ENCODE results near the gene TRNAU1AP.
"Not testable (repeated sequence)": the region's sequence is repeated elsewhere in the genome, so short reads cannot be mapped to it uniquely, and the experiment has no call there.

The TRNAU1AP gene

DNA sequence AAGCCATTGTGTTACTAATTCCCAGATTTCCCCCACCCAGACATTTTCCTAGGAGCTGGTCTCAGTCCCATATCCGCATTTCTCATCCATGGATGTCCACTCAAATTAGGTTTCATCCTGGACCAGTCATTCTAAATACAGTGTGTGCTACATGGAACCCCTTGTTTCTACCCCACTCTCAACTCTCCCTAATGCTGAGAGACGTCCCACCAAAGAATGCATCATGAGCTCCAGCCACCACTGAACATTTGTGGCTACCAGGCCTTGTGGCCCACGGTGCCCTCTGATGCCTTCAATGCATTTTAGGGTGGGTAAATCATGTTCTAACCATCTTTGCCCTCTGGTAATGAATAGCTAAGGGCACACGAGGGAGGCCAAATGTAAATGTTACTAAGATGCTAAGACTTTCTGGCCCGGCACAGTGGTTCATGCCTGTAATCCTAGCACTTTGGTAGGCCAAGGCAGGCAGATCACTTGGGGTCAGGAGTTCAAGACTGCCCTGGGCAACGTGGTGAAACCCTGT, 25.9 kb downstream of the TRNAU1AP start:
- no peak for DNase-seq

DNA sequence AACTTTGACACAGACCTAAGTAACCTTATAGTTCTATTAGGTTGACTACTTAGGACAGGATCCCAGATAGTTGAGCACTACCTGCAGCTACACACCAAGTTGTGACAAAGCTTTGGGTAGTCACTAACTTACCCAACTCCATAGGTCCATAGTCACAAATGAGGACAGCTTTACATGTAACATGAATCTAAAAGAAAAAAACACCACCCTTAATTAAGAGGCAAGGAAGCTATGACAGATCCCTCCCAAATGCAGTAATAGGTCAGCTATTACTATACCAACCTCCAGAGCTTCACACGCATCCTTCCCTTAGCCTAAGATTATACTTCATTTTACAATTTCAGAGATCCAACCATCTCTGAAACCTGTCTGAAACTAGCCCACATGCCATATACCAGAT, 26.5 kb downstream of the TRNAU1AP start:
- DNase-seq: no peak

DNA sequence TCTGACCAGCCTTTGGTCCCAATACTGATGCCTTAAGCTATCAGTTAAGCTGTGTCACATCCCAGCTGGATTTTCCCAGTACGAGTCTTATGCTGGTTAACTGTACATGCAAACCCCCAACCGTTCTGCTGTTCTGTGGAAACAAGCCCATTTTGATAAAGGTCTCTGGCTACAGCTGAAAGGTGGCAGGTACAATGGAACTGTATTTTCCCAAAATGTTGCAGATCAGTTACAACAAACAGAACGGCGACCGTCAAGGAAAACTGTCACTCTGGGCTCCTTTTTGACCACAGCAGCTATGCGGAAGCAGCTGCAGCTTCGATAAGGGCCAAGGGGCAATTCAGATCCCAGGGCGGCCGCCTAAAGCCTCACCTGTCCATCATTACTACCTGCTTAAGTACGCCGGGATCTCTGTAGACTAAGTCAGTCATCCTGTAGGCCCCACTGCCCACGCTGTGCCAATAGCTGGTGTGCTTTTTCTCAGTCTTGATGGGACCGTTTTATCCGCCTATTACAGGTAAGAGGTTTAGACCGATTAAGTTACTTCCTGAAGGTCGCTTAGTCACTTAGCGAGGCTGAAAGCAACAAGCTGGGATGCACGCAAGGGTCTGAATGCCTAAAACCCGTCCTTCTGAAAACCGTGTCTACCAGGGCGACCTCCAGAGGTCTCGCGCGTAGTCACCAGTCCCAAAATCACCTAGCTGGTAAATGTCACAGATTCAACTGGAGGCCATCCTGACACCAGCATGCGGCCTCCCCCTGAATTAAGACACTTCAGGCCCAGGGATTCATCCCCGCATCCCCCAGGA, 28.0 kb downstream of the TRNAU1AP start:
- DNase-seq: no peak

DNA sequence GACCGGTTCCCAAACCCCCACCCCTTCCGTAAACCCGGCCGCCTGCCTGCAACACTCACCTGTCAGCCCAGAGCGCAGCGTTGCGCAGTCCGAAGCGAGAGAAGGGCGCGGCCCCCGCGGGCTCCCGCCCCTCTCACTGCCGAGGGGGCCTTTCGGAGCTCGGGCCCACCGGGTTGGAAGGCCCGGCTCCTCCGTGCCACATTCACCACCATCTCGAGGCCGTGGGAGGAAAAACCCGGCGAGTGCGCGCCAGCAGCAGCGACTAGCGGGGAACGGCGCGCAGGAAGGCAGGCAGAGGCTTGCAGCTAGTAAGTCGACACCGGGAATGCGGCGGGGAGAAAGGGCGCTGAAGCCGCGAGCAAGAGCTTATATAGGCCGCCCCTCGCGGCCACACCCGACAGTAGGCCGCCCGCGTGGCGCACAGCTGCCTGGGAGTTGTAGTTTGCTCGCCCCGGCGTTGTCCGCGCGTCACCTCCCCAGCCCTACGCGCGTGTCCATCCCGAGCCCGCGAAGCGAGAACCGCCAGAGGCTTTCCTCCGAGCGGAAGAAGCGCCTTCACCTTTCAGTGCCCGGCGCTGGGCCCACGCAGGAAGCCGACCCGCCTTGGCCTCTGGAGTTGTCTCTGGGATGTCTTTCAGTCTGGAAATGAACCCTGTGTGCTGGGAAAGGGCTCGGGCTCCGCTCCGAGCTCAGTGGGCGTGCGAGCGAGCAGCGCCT, 28.8 kb downstream of the TRNAU1AP start:
- peak; percentile 75 for DNase-seq

DNA sequence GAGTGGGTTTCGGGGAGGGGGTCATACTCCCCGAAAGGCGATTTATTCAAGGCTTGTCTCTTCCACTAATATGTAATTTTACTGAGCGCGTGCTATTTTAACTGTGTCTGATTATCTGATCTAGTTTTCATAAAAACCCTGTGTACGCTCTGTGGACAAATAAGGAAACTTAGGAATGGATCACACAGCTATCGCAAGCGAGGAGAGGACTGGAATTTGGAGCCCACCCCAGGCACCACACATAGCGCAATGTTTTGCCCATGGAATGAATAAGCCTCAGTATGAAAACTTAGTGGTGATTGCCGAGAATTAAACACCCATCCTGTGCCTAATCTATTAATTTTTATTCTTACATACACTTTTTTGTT, 29.3 kb downstream of the TRNAU1AP start:
- no peak for DNase-seq

DNA sequence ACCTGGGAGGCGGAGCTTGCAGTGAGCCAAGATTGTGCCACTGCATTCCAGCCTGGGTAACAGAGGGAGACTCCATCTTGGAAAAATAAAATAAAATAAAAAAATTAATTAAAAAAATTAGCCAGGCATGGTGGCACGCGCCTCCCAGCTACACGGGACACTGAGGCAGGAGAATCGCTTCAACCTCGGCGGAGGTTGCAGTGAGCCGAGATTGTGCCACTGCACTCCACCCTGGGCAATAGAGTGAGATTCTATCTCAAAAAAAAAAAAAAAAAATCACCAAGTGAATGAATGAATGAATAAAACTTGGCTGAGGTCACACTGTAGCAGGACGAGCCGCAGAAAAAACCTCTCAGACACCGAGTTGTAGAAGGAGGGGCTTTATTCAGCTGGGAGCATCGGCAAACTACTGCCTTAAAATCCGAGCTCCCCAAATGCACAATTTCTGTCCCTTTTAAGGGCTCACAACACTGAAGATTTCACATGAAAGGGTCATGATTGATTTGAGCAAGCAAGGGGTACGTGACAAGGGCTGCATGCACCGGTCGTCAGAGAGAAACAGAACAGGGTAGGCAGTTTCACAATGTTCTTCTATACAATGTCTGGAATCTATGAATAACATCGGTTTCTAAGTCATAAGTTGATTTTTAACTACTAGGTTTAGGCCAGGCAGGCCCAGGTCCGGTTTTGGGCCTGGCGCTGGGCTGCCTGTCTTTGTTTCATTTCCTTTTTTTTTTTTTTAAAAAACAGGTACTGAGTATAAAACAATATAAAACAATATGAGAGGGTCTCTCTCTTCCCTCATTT, 33.9 kb downstream of the TRNAU1AP start:
- not testable (repeated sequence) for DNase-seq

DNA sequence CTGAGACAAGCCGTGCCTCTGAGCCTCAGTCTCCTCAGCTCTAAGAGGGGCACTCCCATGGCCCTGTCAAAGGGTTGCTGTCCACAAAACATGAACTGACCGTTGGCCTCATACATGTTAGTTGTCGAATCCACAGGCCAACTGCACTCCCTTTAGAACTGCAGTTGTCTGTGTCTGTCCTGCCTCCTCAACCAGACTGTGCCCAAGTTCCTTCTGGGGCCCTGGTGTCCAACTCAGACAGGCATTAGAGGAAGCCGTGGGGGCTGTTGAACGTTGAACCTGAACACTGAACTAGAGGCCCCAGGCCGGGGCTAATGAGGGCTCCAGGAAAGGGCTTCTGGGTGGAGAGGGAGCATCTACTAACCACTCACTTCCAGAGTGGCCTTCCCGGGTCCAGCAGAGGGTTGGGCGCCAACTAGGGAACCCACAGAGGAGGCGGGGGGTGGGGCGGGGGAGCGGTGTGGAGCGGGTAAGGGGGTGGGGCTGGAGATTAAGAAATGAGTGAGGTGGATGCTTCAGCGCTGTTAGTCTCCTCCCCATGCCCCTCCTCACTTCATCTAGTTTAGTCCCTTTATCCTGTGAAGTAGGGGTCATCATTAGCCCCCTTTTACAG, 38.9 kb downstream of the TRNAU1AP start, which contains the start of gene RAB42:
TSS of gene RAB42 (plus strand) at position 558 of the 613 bp plus-strand sequence. CDS start 247 bp downstream, outside the sequence.
- DNase-seq: no peak

DNA sequence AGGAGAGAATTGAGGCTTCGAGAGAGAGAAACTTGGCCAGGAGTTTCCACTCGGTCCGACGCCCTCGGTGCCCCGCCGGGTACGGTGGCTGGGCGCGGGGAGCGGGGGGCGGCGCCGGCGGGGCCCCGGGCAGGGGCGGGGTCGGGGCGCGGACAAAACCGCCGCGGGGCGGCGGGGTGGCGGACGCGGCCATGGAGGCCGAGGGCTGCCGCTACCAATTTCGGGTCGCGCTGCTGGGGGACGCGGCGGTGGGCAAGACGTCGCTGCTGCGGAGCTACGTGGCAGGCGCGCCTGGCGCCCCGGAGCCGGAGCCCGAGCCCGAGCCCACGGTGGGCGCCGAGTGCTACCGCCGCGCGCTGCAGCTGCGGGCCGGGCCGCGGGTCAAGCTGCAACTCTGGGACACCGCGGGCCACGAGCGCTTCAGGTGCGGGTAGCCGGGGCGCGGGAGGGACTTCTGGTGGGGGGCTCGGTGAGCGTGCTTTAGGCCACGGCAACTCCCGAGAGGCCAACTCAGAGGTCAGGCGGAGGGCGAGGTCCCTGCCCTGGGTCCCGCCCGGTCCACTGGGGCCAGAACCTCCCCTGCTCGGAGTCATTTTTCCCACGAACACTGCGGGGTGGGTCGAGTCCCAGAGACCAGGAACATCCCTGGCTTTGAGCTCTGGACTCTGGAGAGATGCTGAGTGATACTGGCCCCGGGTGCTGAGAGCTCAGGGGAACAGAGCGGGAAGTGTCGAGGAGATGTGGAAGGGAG, 39.6 kb downstream of the TRNAU1AP start:
- DNase-seq: no peak

DNA sequence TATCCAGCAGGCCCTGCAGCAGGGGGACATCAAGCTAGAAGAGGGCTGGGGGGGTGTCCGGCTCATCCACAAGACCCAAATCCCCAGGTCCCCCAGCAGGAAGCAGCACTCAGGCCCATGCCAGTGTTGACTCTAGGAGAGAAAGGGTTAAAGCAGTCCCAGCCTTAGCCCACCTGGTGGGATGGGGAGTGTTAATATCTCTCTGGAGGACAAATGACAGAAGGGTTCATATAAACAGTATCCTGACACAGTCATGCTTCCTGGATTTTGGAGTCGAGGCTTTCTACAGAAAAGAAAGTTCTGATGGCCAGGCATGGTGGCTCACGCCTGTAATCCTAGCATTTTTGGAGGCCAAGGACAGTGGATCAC, 41.1 kb downstream of the TRNAU1AP start:
- not testable (repeated sequence) for DNase-seq

DNA sequence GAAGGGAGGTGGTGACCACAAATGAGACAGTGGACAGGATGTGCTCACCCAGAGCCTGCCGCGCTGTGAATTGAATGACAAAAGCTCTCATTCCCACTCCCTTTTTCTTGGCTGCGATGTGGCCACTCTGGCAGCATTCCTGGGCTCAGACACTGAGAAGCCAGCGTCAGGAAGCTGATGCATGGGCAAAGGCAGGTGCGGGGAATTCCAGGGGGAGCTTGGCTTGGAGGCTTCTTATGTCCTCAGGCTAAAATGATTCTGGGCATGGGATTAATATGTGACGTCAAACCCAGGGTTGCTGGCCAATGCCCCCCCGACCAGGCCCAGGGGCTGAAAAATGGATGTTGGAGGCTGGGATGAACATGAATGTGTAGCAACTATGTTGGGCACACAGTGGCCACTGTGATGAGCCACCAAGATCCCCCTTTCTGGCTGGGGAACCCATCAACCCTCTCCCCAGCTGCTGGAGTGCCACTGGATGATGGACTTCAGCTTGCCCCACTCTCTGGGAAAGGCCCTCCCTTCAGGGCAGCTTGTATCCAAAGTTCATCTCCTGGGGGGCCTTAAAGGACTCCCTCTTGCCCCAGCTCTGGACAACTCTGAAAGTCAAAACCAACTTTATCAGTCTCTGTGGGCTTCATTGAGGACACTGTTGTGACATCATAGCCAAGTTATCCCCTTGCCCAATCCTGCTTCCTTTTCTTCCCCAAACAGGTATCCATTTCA, 42.0 kb downstream of the TRNAU1AP start:
- not testable (repeated sequence) for DNase-seq

DNA sequence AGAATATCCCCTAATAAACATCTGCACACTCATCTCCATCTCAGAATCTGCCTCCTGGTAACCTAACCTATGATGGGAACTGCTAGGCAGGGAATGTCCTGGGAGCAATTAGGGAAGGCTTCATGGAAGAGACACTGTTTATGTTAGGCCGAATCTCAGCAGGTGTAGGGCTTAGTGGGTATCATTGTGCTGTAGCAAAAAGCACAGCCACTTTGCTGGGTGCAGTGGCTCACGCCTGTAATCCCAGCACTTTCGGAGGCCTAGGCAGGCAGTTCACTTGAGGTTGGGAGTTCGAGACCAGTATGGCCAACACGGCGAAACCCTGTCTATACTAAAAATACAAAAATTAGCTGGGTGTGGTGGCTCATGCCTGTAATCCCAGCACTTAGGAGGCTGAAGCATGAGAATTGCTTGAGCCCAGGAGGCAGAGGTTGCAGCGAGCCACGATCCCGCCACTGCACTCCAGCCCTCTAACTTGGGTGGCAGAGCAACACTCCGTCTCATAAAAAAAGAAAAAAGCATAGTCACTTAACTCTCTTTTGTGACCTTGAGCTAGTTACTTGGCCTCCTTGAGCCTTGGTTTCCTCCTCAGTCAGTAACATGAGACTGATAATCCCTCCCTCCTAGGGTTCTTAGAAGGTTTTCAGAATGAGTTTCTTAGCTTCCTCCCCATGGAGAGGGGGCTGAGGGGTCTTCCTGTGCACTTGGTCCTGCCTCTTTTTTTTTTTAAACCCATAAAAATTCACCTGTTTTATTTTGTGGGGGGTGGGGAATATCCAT, 42.7 kb downstream of the TRNAU1AP start:
- no peak for DNase-seq

DNA sequence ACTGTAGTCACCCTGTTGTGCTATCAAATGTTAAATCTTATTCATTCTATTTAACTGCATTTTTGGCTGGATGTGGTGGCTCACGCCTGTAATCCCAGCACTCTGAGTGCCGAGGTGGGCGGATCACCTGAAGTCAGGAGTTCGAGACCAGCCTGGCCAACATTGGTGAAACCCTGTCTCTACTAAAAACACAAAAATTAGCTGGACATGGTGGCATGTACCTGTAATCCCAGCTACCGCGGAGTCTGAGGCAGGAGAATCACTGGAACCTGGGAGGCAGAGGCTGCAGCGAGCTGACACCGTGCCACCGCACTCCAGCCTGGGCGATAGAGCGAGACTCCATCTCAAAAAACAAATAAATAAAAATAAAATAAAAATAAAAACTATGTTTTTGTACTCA, 43.4 kb downstream of the TRNAU1AP start:
- not testable (repeated sequence) for DNase-seq

DNA sequence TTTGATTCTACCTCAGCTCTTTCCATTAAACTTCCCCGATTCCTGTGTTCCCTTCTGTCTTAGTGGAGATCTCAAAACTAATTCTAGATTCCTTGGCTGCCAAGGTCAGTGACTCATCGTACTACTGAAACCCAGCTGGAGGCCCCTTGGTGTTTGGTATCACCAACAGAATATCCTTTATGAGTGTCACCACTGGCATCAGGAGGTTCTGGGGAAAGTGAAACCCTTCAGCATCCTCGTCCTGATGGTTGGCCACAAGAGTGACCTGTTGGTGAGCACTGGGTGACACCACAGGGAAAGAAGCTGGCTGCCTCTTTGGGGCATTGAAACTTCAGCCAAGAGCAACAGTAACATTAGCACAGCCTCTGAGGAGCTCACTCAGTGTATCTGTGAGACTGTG, 48.8 kb downstream of the TRNAU1AP start:
- no peak for DNase-seq

DNA sequence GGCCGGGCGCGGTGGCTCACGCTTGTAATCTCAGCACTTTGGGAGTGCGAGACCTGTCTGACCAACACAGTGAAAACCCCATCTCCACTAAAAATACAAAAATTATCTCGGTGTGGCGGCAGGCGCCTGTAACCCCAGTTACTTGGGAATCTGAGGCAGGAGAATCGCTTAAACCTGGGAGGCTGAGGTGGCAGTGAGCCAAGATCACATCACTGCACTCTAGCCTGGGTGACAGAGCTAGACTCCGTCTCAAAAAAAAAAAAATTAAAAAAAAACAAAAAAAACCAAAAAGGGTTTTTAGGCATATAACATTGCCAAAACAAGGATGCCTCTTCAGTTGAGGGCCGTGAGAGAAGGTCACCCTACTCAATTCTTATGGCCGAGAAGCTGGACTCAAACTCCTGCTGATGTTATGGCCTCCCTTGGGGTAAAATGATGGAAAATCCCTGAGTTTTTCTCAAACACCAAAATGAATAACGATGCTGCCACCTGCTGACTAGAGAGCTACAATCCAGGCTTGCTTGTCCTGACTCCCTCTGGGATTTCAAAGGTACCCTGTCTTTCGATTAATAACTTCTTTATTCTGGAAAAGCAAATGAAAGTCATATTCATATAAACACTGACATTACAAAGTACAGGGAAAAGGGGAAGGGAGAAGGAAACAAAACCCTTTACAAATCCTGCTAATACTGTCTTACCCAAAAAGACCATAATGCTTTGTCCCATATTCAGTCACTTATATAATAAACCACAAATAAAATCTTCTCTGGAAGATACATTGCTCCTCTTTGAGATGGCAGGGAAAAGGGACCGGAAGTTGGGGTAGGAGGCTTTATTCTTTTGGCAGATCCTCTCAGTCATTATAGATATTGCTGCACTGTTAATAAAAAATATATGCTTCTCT, 49.9 kb downstream of the TRNAU1AP start:
- DNase-seq: no peak

DNA sequence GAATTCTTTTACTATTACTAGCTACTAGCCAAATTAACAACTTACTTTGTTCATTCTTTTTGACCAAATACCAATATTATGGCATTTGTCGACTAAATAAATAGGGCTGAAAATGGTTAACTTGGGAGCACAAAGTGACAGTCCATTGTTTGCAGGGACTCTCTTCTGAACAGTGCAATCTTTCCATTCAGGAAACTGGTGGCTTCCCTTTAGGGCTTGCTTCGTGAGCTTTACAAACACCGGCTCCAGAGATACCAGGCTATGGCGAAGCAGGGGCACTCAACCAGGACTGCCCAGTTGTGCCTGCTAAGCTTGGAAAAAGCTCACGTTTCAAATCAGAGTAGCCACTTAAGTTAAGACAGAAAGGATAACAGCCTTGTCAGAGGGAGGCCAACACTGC, 51.5 kb downstream of the TRNAU1AP start:
- no peak for DNase-seq

DNA sequence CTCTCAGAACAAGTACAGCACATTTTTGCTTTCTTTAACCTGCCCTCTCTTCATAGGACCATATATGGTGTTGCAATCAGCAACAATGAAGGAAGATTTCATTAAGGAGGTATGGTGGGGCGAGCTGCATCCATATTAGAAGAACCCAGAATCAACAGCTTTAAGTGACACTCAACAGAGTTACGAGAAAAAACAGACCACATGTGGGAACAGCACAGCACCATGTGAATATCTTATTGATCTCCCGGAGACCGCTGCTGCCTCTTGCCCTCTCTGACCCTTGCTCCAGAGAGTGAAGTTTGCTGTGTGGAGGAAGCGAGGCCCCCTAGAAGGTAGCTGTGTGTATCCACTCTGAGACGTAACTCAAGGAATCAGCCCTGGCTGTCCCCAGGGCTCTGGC, 52.1 kb downstream of the TRNAU1AP start:
- no peak for DNase-seq

DNA sequence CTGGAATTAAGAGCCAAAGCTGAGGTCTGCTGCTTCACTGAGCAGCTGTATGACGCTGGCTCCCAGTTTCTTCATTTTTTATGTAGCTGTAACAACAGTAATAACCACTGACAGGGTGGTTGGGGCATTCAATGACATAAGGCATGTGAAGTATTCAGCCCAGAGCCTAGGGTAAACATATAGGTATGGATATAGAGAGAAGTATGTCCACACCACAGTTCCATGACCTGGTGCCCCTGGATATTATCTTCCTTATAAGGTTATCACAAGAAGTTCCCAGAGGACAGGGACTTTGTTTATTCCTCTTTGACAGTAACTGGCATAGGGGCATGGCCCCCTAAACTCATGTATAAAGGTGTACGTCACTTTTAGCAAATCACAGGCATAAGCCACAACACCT, 53.9 kb downstream of the TRNAU1AP start:
- no peak for DNase-seq

DNA sequence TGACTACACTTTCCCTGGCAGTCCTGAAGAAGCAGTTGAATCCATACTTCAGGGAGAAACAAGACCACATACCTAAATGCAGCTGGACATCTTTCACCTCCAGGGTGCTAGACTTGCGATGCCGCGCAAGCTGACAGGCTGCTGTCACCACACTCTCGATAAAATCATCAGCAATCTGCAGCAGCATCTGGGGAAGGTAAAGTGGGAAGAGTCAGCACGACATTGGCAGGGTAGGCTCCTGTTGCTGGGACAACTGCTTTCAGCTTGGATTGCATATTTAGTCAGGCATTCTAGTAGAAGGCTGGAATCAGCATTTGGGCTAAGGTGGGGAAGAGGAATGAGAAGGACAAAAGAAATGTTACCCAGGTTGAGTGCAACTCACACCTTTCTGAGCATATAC, 60.3 kb downstream of the TRNAU1AP start:
- DNase-seq: no peak

Measured in NCI-H1417 treated with DMSO at 0.1 percent for 48 hours (cell line).